NCI-H2171 treated with DMSO at 0.1 percent for 48 hours (cell line): ENCODE measurements around the gene UST.
"Not testable (repeated sequence)": the region's sequence is repeated elsewhere in the genome, so short reads cannot be mapped to it uniquely, and the experiment has no call there.

ENCODE experiments used
- DNase-seq: peaks from one replicate; lab custom pipeline; 2025; lab: John Stamatoyannopoulos, UW

UST gene

GRCh38 chr6:148765898-148766808 is 19.3 kb downstream of the UST start:
- no peak for DNase-seq

- DNase-seq, result peak; percentile 81
Observed at GRCh38 chr6:148768646-148769270, 21.9 kb downstream of the UST start.

GRCh38 chr6:148769304-148769968 is 22.6 kb downstream of the UST start:
- DNase-seq, result no peak

- DNase-seq, result peak; percentile 19
Observed at GRCh38 chr6:148770408-148771211, 23.8 kb downstream of the UST start.

- peak; percentile 79 for DNase-seq
Observed at GRCh38 chr6:148771212-148771601, 24.4 kb downstream of the UST start.

GRCh38 chr6:148771896-148772554 is 25.2 kb downstream of the UST start:
- DNase-seq, result no peak

- DNase-seq, result no peak
Observed at GRCh38 chr6:148775161-148775560, 28.3 kb downstream of the UST start.

- no peak for DNase-seq
Observed at GRCh38 chr6:148776321-148777308, 29.8 kb downstream of the UST start.

- DNase-seq, result no peak
Observed at GRCh38 chr6:148779142-148779562, 32.3 kb downstream of the UST start.

GRCh38 chr6:148780423-148780822 is 33.6 kb downstream of the UST start:
- DNase-seq, result not testable (repeated sequence)

- no peak for DNase-seq
Observed at GRCh38 chr6:148780918-148781436, 34.1 kb downstream of the UST start.

- DNase-seq, result no peak
Observed at GRCh38 chr6:148789948-148790347, 43.1 kb downstream of the UST start.

- no peak for DNase-seq
Observed at GRCh38 chr6:148790404-148790803, 43.6 kb downstream of the UST start.

- DNase-seq, result no peak
Observed at GRCh38 chr6:148790817-148791216, 44.0 kb downstream of the UST start.

GRCh38 chr6:148791372-148791771 is 44.5 kb downstream of the UST start:
- DNase-seq, result no peak

- DNase-seq, result no peak
Observed at GRCh38 chr6:148793721-148794120, 46.9 kb downstream of the UST start.

GRCh38 chr6:148794797-148795196 is 48.0 kb downstream of the UST start:
- DNase-seq, result no peak

GRCh38 chr6:148795563-148795962 is 48.7 kb downstream of the UST start:
- DNase-seq, result no peak

- DNase-seq, result no peak
Observed at GRCh38 chr6:148799647-148800046, 52.8 kb downstream of the UST start.

- no peak for DNase-seq
Observed at GRCh38 chr6:148800536-148800935, 53.7 kb downstream of the UST start.
